Natural killer cell treated with Interleukin-12 subunit alpha and Interleukin-12 subunit beta and Interleukin-15 and Interleukin-18, amount 100 ng/mL, for 72 hours (primary cell): ENCODE data around the gene PPP2R5E. TPM values are rescaled to one million over a fixed set of nuclear protein-coding genes. Genes with fewer than 3 reads are reported as not detected.
A peak's percentile ranks its signal among the peaks of the same experiment; 100 is the strongest.

Source experiments
- ATAC-seq, 2 donors: fragments of 150-1000 bp; cut with Tn5 transposase in 1 of 2; sonication (Bioruptor Pico), chemical (Tn5 transposase) in 1 of 2; 2 replicates each; pipeline ENCODE4 v1.10.0; 2021
- DNase-seq: peaks from one replicate; pipeline ENCODE4 v3.0.0; 2022; ENCODE audit warnings: low spot score
- H3K27ac Mint-ChIP-seq, 2 donors: 1 replicate in 1 of 2; 2 replicates in 1 of 2; pipeline ENCODE4 v1.8.0; 2022; ENCODE audit warnings: mixed read lengths in 2 of 2, mild to moderate bottlenecking in 1 of 2, moderate library complexity in 1 of 2
- H3K27me3 Mint-ChIP-seq, 2 donors: 1 replicate in 1 of 2; 2 replicates in 1 of 2; pipeline ENCODE4 v1.8.0; 2022; ENCODE audit warnings: mixed read lengths in 2 of 2
- H3K36me3 Mint-ChIP-seq: one replicate; pipeline ENCODE4 v1.8.0; 2022; ENCODE audit warnings: mixed read lengths
- H3K4me1 Mint-ChIP-seq, 2 donors: 1 replicate in 1 of 2; 2 replicates in 1 of 2; pipeline ENCODE4 v1.8.0; 2022; ENCODE audit warnings: low read depth in 2 of 2, mixed read lengths in 2 of 2, mild to moderate bottlenecking in 1 of 2
- H3K4me3 Mint-ChIP-seq: one replicate; pipeline ENCODE4 v1.8.0; 2022; ENCODE audit warnings: mixed read lengths
- H3K9me3 Mint-ChIP-seq: 2 replicates; pipeline ENCODE4 v1.8.0; 2022; ENCODE audit warnings: mixed read lengths
- total RNA-seq, 2 donors: library from RNA; stranded (reverse); gene quantifications; one replicate each; pipeline ENCODE4 v1.2.3, GENCODE V29; 2022

The PPP2R5E gene
- total RNA-seq, 2 donors from 2014 or later, result 52.4 to 56.4 TPM

DNA sequence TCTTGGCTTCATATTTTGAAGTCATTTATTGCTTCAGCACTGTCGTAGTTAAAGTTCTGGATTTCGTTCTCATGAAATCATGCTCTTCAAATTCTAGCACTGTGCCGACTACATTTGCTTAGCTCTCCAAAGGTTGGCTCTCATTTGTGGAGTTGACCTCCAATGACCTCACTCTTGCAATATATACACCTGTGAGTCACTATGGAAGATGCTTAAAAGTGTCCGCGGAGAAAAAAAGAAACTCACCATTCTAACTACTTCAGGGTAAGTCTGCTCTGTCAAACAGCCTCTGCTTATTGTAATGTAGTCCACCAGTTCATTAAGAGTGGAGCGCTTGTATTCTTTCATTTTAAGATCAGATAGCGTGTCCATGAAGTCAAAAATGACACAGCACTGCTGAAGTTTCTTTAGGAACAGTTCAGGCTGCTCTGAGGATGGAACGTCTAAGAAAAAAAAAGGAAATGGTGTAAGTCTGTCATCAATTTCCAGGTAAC lies 89.7 kb downstream of the PPP2R5E start:
- no peak overlapping the region for H3K4me3 Mint-ChIP-seq
- H3K27ac Mint-ChIP-seq, result peak overlapping the region in 1 of 2 donors; percentile 64
- no peak for DNase-seq

DNA sequence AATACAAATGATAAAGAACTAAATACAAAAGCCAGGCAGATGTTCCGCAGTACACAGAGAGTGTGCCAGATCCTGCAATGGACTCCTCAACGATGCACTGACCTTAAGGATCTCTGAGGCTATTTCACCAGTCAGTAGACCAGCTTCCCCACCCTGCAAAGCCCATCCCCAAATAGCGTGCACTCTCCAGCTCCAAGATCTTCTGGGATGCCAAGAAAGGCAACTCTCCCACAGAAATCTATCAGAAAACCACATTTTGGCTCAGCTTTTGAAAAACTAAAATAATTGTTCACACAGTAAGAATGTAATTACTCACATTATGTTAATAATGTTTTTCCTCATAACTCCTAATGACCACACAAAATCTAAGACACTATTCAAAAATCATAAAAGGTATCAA lies 90.4 kb downstream of the PPP2R5E start:
- no peak for ATAC-seq
- H3K4me1 Mint-ChIP-seq, result peaks cover 28 to 33% of the 10 kb centered on the region in 2 donors

More for the DNA sequence above, 89.7 kb downstream of the PPP2R5E start:
- Mint-ChIP-seq H3K4me1 (peaks cover 31 to 35% of the 10 kb centered on the region in 2 donors), H3K9me3 (no peaks in the 10 kb centered on the region), H3K36me3 (no peaks in the 10 kb centered on the region), H3K27me3 (no peaks in the 10 kb centered on the region)
- no peak for ATAC-seq

DNA sequence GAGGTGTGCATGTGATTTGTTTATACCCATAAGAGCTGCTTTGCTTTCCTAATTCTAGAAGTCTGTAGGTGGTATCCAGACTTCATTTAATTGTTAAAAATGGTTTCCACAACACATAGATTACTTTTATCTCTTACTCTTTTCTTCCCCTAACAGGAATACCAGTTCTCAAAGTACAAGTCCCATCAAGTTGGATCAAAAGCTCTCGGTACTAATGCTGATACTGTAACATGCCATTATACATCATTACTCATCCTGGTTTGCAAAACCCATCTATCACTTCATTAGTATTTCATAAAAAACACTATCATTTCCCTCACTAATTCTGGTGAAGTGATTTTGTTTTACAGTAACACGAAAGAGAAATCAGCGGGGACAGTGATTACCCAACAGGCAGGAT lies 94.3 kb downstream of the PPP2R5E start:
- DNase-seq (no peak), ATAC-seq (no peak)
- no peak overlapping the region for H3K27ac Mint-ChIP-seq
- H3K4me1 Mint-ChIP-seq, result peaks cover 25 to 26% of the 10 kb centered on the region in 2 donors
- H3K9me3 Mint-ChIP-seq, result no peaks in the 10 kb centered on the region
- H3K4me3 Mint-ChIP-seq, result no peak overlapping the region
- H3K36me3 Mint-ChIP-seq, result peaks cover 4% of the 10 kb centered on the region
- no peaks in the 10 kb centered on the region for H3K27me3 Mint-ChIP-seq

More for the DNA sequence above, 90.4 kb downstream of the PPP2R5E start:
- no peak for DNase-seq
- Mint-ChIP-seq H3K27me3 (no peaks in the 10 kb centered on the region), H3K9me3 (no peaks in the 10 kb centered on the region), H3K4me3 (no peak overlapping the region), H3K36me3 (no peaks in the 10 kb centered on the region), H3K27ac (no peak overlapping the region)

DNA sequence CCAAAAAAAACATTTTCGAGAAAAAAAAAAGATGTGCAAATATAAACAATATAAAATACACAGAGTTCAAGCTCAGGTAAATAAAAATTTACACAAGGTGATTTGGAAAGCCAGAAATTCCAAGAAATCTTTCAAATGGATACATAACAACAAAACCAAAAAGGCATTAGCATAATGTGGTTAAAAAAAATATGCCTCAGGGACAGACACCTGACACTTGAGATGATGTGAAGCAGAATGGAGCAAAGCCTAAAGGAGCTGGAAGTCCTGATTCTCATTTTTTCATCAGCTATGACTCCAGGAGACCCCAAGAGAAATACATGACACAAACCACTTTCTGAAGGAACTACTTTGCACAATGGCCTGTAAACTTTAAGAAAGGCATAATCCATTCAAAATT lies 98.6 kb downstream of the PPP2R5E start:
- Mint-ChIP-seq H3K4me1 (peaks cover 24 to 27% of the 10 kb centered on the region in 2 donors), H3K27me3 (no peaks in the 10 kb centered on the region), H3K9me3 (no peaks in the 10 kb centered on the region), H3K27ac (no peak overlapping the region), H3K36me3 (peaks cover 4% of the 10 kb centered on the region), H3K4me3 (no peak overlapping the region)
- ATAC-seq (no peak), DNase-seq (no peak)

DNA sequence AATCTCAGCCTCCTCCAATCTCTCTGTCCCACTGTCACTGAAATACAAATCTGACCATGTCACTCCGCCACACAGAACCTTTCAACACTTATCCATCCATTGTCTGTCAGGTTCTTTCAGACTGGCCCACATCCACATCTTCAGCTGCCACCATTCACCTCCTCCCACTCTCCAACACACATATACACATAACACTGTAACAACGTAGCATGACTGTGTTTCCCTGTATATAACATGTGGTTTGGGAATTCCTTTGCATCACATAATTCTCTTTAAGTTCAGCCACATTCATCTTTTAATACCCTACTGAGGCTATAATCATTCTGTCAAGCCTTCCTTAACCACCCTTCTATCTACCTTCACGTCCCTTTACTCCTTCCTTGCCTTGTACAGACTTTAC lies 99.2 kb downstream of the PPP2R5E start:
- Mint-ChIP-seq H3K27ac (no peak overlapping the region), H3K9me3 (no peaks in the 10 kb centered on the region), H3K27me3 (no peaks in the 10 kb centered on the region), H3K4me1 (peaks cover 23 to 27% of the 10 kb centered on the region in 2 donors), H3K36me3 (peaks cover 4% of the 10 kb centered on the region), H3K4me3 (no peak overlapping the region)
- no peak for ATAC-seq
- no peak for DNase-seq

DNA sequence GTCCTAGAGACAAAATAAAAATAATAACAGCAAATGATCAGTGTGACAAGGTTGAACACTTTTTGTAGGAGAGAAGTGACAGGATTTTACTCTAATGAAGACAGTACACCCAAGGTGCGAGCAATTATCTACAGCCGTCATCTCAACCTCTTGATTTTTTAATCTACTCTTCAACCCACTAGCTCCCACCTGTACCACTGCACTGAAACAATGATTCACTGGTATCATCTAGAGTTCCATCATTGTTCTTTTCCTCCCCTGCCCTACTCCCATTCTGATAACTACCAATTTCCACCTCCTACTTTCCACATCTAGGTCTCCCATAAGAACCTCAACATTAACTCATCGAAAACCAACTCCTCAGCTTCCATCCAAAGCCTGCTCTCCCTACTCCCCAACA lies 99.8 kb downstream of the PPP2R5E start:
- H3K27me3 Mint-ChIP-seq, result no peaks in the 10 kb centered on the region
- peaks cover 22 to 33% of the 10 kb centered on the region in 2 donors for H3K4me1 Mint-ChIP-seq
- DNase-seq (no peak), ATAC-seq (no peak)
- no peak overlapping the region for H3K27ac Mint-ChIP-seq
- no peak overlapping the region for H3K4me3 Mint-ChIP-seq
- no peaks in the 10 kb centered on the region for H3K9me3 Mint-ChIP-seq
- H3K36me3 Mint-ChIP-seq, result peaks cover 4% of the 10 kb centered on the region

DNA sequence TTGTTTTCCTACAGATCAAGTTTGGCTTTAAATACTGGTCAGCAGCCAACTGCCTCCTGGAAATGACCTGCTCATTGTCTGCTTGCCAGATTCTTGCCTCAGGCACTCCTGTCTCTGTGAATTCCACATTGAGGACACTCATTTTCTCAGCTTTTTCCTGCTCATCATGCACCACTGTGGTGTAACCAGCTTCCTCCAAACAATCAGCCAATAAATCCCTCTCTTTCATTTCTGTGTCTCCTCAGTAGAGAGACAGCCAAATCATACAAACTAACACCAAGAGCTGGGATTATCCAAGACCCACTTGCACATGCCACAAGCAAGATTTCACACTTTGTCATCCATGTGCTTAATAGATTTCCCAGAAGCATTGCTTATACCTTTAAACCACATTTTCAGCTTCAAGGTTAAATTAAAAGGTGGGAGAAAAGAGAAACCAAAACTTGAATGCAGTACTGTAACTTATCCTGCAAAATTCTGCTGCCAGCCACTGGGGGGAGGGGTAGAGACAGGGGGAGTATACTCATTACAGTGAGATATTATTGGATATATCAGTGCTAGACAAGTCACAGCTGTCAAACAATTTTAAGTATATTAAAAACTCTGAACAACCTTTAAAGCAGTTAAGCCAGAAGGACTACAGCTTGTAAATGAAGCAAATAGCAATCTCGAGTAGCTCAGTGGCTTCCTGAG lies 105.0 kb downstream of the PPP2R5E start:
- Mint-ChIP-seq H3K36me3 (no peaks in the 10 kb centered on the region), H3K27ac (peak overlapping the region; percentile 70), H3K4me3 (peak overlapping the region; percentile 50), H3K9me3 (no peaks in the 10 kb centered on the region), H3K27me3 (no peaks in the 10 kb centered on the region), H3K4me1 (peaks cover 50 to 62% of the 10 kb centered on the region in 2 donors)
- no peak for DNase-seq
- ATAC-seq, result peak; percentile 72 to 80

DNA sequence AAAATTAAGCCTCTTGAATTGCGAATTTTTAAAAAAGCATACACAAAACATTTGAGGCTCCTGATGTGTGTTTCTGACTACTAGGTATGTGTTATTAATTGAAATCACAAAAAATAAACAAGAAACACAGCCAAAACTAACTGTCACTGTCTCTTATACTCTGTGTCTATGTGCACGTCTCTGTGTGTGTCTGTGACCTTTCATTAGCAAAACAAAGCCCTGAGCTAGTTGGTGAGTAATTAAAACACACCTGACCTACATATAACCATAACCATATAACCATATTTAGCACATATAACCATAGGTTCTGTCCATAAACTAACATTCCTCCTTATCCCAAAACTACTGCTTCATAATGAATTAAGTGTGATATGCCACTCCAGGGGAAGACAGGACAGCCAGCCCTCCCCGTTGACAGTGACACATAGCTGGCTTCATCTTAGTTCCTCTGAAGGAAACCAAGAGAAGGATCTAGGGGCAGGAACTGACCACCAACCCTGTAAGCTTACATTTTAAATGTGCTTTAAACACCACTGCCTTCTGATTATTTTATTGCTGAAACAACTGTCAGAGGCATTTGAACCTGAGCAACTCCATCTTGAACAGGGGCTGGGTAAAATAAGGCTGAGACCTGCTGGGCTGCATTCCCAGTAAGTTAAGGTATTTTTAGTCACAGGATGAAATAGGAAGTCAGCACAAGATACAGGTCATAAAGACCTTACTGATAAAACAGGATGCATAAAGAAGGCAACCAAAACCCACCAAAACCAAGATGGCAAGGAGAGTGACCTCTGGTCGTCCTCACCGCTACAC lies 106.7 kb downstream of the PPP2R5E start:
- ATAC-seq, result no peak

DNA sequence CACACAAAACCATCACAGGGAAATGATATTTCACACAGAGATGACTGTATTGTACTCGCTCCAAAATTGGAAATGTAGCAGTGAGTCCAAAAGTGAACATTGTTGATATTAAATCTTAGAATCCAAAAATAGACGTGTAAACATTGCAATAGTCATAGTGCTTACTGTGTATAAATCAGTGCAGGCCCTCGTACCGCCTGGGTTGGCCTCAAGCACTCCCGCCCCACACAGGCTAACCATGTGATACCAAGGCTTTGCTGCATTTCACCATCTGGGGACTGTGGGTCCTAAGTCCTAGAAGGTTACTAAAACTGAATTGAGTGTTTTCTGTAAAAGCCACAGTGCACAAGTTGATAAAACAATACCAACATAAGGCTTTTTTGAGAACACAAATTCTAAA lies 107.3 kb downstream of the PPP2R5E start:
- Mint-ChIP-seq H3K27me3 (no peaks in the 10 kb centered on the region), H3K9me3 (no peaks in the 10 kb centered on the region), H3K36me3 (no peaks in the 10 kb centered on the region), H3K4me1 (peaks cover 60 to 77% of the 10 kb centered on the region in 2 donors), H3K27ac (peak overlapping the region; percentile 70), H3K4me3 (peak overlapping the region; percentile 40)
- no peak for DNase-seq
- no peak for ATAC-seq

More for the DNA sequence above, 106.7 kb downstream of the PPP2R5E start:
- Mint-ChIP-seq H3K4me1 (peaks cover 59 to 75% of the 10 kb centered on the region in 2 donors), H3K27ac (peak overlapping the region; percentile 70), H3K27me3 (no peaks in the 10 kb centered on the region), H3K36me3 (no peaks in the 10 kb centered on the region), H3K4me3 (no peak overlapping the region), H3K9me3 (no peaks in the 10 kb centered on the region)
- no peak for DNase-seq

DNA sequence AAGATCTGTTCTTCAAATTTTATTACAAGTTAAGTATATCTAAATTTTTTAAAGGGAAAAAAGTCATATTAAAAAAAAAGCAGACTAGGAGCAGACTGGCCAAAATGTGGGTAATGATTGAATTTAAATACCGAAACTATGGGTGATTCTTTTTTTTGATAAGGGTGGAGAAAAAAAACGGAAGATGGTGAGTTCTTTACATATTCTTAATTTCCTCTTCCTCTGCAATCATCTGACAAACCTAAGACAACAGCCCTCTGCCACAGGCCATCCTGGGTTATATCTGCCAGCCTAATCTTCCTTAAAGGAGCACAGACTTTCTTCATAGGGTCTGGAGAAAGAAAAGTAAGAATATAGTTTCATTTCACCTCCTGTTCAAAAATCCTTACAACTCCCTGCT lies 108.0 kb downstream of the PPP2R5E start:
- Mint-ChIP-seq H3K4me3 (peak overlapping the region; percentile 40), H3K27me3 (no peaks in the 10 kb centered on the region), H3K4me1 (peaks cover 59 to 76% of the 10 kb centered on the region in 2 donors), H3K27ac (peak overlapping the region; percentile 70), H3K36me3 (no peaks in the 10 kb centered on the region), H3K9me3 (no peaks in the 10 kb centered on the region)
- ATAC-seq (no peak), DNase-seq (no peak)

DNA sequence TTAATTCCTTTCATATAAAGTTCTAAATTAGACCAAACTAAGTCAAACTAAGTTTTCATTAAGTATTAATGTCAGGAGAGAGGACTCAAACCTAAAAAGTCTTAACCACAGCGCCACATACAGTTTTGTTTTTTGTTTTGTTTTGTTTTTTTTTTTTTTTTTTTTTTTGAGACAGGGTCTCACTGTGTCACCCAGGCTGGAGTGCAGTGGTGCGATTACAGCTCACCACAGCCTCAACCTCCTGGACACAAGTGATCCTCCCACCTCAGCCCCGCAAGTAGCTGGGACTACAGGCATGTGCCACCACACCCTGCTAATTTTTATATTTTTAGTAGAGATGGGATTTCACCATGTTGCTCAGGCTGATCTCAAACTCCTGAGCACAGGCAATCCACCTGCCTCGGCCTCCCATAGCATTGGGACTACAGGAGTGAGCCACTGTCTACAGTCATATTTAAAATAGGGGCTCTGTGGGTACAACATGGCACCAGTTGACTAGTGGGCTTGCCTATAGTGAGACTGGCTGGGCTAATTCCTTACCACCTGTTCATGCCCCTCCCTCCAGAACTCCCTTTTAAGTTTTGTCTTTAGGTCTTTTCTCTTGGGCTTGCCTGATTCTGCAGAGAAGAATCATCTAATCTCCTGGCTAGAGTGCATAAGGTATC lies 110.2 kb downstream of the PPP2R5E start:
- peak in 1 of 2 donors; percentile 36 for ATAC-seq
- no peaks in the 10 kb centered on the region for H3K27me3 Mint-ChIP-seq

DNA sequence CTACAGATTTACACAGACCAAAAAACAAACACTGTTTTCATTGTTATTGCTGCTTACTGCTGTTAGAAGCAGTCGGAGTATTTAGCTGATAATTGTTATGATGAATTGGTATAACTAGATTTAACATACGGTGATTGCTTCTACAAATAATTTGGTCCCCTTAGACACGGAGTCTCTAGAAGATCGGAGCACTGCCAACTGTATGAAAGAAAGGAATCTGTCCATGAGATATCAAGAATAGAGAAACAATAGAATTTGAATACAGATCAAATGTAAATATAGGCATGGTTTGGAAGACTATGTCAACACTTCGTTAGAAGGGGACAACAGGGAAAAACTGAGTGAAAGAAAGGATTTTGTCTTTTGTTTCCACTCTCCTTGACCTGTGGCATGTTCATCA lies 110.9 kb downstream of the PPP2R5E start:
- H3K9me3 Mint-ChIP-seq, result no peaks in the 10 kb centered on the region
- ATAC-seq (no peak), DNase-seq (no peak)
- peak overlapping the region; percentile 9 for H3K4me3 Mint-ChIP-seq
- H3K4me1 Mint-ChIP-seq, result peaks cover 49 to 63% of the 10 kb centered on the region in 2 donors
- H3K27ac Mint-ChIP-seq, result peak overlapping the region; percentile 6 to 80
- H3K36me3 Mint-ChIP-seq, result no peaks in the 10 kb centered on the region
- H3K27me3 Mint-ChIP-seq, result no peaks in the 10 kb centered on the region

More for the DNA sequence above, 110.2 kb downstream of the PPP2R5E start:
- Mint-ChIP-seq H3K4me3 (no peak overlapping the region), H3K9me3 (no peaks in the 10 kb centered on the region), H3K36me3 (no peaks in the 10 kb centered on the region), H3K27ac (peak overlapping the region; percentile 6 to 80), H3K4me1 (peaks cover 54 to 68% of the 10 kb centered on the region in 2 donors)
- DNase-seq, result no peak

DNA sequence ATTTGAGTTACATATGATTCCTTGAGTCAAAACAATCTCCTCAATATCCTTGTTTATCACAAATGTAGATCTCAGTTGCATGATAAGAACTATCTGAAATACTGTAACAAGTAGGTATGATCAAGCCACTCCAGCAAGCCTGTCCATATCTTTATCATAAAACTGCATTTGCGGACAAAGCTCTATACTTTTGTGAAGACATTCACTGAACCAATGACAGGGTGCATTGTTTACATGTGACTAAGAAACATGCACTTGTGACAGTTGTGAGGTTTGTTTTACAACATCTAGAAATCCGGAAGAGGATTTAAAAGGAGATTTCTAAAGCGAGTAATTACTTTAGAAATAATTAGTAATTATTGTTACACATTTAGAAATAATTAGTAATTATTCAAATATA lies 111.7 kb downstream of the PPP2R5E start:
- Mint-ChIP-seq H3K27me3 (no peaks in the 10 kb centered on the region), H3K36me3 (no peaks in the 10 kb centered on the region), H3K4me1 (peaks cover 45 to 55% of the 10 kb centered on the region in 2 donors), H3K9me3 (no peaks in the 10 kb centered on the region), H3K27ac (no peak overlapping the region), H3K4me3 (no peak overlapping the region)
- ATAC-seq (no peak), DNase-seq (no peak)
